Esophagus muscularis mucosa (tissue), 4 donors: ENCODE measurements around the gene SH2D3C. TPM values are rescaled to one million over a fixed set of nuclear protein-coding genes. Genes with fewer than 3 reads are reported as not detected.
"Not testable (repeated sequence)": the region's sequence is repeated elsewhere in the genome, so short reads cannot be mapped to it uniquely, and the experiment has no call there.

Experiments used
- DNase-seq: peaks from one replicate; pipeline ENCODE4 v3.0.0-alpha.2; 2017; ENCODE audit errors: extremely low spot score
- H3K27ac ChIP-seq, 4 donors: fragments of 200-600 bp; sonication (generic); replicated peaks in 1 of 4; 1 replicate in 3 of 4; 2 replicates in 1 of 4; pipeline ENCODE4 v1.5.1; 2016 to 2019; ENCODE audit warnings: mild to moderate bottlenecking in 1 of 4
- H3K27me3 ChIP-seq, 4 donors: fragments of 200-600 bp; sonication (generic); one replicate each; pipeline versions ENCODE4 v1.5.1 to v1.6.0; 2016 to 2019
- H3K36me3 ChIP-seq, 4 donors: fragments of 200-600 bp; sonication (generic); one replicate each; pipeline ENCODE4 v1.5.1; 2016 to 2019
- H3K4me1 ChIP-seq, 4 donors: fragments of 200-600 bp; sonication (generic); one replicate each; pipeline ENCODE4 v1.5.1; 2016 to 2019
- H3K4me3 ChIP-seq, 4 donors: fragments of 200-600 bp; sonication (generic); 1 replicate in 2 of 4; 2 replicates in 2 of 4; pipeline ENCODE4 v1.5.1; 2016 to 2019; ENCODE audit warnings: mild to moderate bottlenecking in 4 of 4, moderate library complexity in 1 of 4
- H3K9me3 ChIP-seq, 4 donors: fragments of 200-600 bp; sonication (generic); 1 replicate in 3 of 4; 2 replicates in 1 of 4; pipeline ENCODE4 v1.5.1; 2016 to 2019
- EP300 ChIP-seq: sonication (generic); formaldehyde crosslinking; IDR thresholded peaks from one replicate; pipeline ENCODE4 v1.6.1; 2017; ENCODE audit warnings: antibody characterized with exemption
- POLR2A ChIP-seq: fragments of 450-650 bp; IDR thresholded peaks from one replicate; pipeline ENCODE4 v1.6.1; 2017; ENCODE audit warnings: antibody characterized with exemption, moderate library complexity, mild to moderate bottlenecking, low read depth
- POLR2AphosphoS5 ChIP-seq, 2 donors: sonication (generic); formaldehyde crosslinking; IDR thresholded peaks; one replicate each; pipeline ENCODE4 v1.6.1; 2017; ENCODE audit warnings: antibody characterized with exemption in 2 of 2
- WGBS: methylation state at CpG from one replicate; pipeline ENCODE4 v1.1.5; 2018; 5-methylcytosine and 5-hydroxymethylcytosine counted together
- intact Hi-C: fragments of 100-400 bp; cut with DNase I; formaldehyde crosslinking; loops from one replicate; pipeline ENCODE4 v1.15.1; 2023
- total RNA-seq, 4 donors: library from RNA; depleted of rRNA; stranded (reverse); fragments of >200 nt; gene quantifications; one replicate each; pipeline versions ENCODE4 v1.1.0 to v1.2.1, GENCODE V29; 2016
- TF ChIP-seq, protein P1 (sequence below), 3 experiments: fragments of 200-600 bp in 2 of 3; fragments of 450-650 bp in 1 of 3; sonication (generic) in 2 of 3; IDR thresholded peaks; one replicate each; pipeline ENCODE4 v1.5.1; 2017 to 2019; ENCODE audit warnings: antibody characterized with exemption in 3 of 3, mild to moderate bottlenecking in 2 of 3, moderate library complexity in 1 of 3

SH2D3C gene
- total RNA-seq, 4 donors from 2014 or later, result 5.0 to 18.1 (median 14.3) TPM

GRCh38 chr9:127785933-127786772 is 7.7 kb upstream of the SH2D3C start, which contains the start of gene CDK9:
CDK9 (plus strand) TSS chr9:127786034; CDS start chr9:127786149, 115 bp downstream.
- intact Hi-C loops, result loop anchor here (1.0 to 5.0 kb wide), 3 partner anchors 51 to 136 kb away; partner anchors contain the start of gene TOR2A
- H3K36me3 ChIP-seq, result peaks cover 40 to 46% (median 43%) of the 10 kb centered on the region in 4 donors
- peaks cover 50 to 58% (median 52%) of the 10 kb centered on the region in 4 donors for H3K4me1 ChIP-seq
- WGBS, result 2% methylated on average over 14 of the region's 75 CpGs
- TF ChIP-seq POLR2A, result peak; percentile 82
- TF ChIP-seq, protein P1, sequence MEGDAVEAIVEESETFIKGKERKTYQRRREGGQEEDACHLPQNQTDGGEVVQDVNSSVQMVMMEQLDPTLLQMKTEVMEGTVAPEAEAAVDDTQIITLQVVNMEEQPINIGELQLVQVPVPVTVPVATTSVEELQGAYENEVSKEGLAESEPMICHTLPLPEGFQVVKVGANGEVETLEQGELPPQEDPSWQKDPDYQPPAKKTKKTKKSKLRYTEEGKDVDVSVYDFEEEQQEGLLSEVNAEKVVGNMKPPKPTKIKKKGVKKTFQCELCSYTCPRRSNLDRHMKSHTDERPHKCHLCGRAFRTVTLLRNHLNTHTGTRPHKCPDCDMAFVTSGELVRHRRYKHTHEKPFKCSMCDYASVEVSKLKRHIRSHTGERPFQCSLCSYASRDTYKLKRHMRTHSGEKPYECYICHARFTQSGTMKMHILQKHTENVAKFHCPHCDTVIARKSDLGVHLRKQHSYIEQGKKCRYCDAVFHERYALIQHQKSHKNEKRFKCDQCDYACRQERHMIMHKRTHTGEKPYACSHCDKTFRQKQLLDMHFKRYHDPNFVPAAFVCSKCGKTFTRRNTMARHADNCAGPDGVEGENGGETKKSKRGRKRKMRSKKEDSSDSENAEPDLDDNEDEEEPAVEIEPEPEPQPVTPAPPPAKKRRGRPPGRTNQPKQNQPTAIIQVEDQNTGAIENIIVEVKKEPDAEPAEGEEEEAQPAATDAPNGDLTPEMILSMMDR (IDR thresholded peaks at IDR 0.05), result no peak
- no peak for TF ChIP-seq EP300
- peak; percentile 81 to 86 for TF ChIP-seq POLR2AphosphoS5 (IDR thresholded peaks at IDR 0.05)
- H3K27me3 ChIP-seq, result no peaks in the 10 kb centered on the region
- peak; percentile 96 for DNase-seq
- peak within 1 kb of the TSS; percentile 92 to 98 (median 97) for H3K27ac ChIP-seq
- peak within 1 kb of the TSS; percentile 73 to 99 (median 87) for H3K4me3 ChIP-seq
- no peaks in the 10 kb centered on the region for H3K9me3 ChIP-seq

GRCh38 chr9:127785023-127785932 is 6.8 kb upstream of the SH2D3C start:
- Histone ChIP-seq H3K27ac (peak overlapping the region; percentile 92 to 98 (median 97)), H3K27me3 (no peaks in the 10 kb centered on the region), H3K4me1 (peaks cover 47 to 58% (median 49%) of the 10 kb centered on the region in 4 donors), H3K9me3 (no peaks in the 10 kb centered on the region), H3K4me3 (peak overlapping the region; percentile 73 to 99 (median 87)), H3K36me3 (peaks cover 31 to 37% (median 34%) of the 10 kb centered on the region in 4 donors)
- DNase-seq, result peak; percentile 97
- intact Hi-C loops, result loop anchor here (1.0 to 5.0 kb wide), 3 partner anchors 50 to 137 kb away; partner anchors contain the start of gene TOR2A
- TF ChIP-seq, protein P1 (IDR thresholded peaks at IDR 0.05), result peak; percentile 94 to 99 (median 99)
- no peak for TF ChIP-seq EP300
- TF ChIP-seq POLR2AphosphoS5 (IDR thresholded peaks at IDR 0.05), result peak in 1 of 2 donors; percentile 45
- 0% methylated on average over 8 of the region's 123 CpGs for WGBS

DNA sequence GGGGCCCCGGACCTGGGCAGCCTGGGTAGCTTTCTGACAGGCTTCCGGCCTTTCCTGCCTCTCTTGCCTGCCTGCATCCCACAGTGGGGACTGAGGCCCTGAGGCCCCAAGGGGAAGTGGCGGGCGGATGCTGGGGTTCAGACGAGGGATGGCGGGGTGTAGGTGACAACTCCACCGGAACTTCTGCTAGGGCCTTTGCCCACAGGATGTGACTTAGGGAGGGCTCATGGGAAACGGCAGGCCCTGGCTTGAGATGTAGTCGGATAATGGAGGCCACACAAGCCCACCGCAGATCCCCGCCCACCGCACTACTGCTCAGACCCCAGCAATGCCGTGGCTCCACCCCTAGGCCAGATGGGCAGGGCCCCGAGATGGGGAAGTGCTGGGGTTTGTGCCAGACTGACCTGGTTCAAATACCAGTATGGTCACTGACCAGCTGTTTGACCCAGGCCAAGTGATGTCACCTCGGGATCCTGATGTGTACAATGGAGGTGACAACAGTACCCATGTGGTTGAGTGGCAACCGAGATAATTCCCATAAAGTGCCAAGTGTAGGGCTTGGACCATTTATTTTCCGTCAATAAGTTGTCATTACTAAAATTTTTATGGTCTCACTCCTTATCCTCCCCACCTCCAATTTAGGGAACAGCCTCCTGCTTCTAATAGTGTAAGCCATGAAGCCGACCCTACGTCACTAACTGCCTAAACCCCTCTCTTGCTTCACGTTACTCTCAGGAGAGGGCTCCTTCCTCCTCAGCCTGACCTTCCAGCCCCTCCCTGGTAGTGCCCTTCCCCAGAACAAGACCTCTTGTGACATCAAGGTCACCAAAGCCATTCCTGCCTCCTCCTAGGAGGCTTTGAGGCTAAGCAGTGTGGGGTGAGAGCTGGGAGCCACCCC is 4.9 kb upstream of the SH2D3C start:
- WGBS, result 62% methylated on average over 18 of the region's 20 CpGs
- no peaks in the 10 kb centered on the region for H3K9me3 ChIP-seq
- H3K27me3 ChIP-seq, result no peaks in the 10 kb centered on the region
- TF ChIP-seq EP300 (no peak), POLR2AphosphoS5 (IDR thresholded peaks at IDR 0.05) (no peak), POLR2A (no peak)
- TF ChIP-seq, protein P1 (IDR thresholded peaks at IDR 0.05), result no peak
- H3K27ac ChIP-seq, result peak overlapping the region; percentile 55 to 98 (median 94)
- peak; percentile 93 for DNase-seq
- peaks cover 39 to 50% (median 48%) of the 10 kb centered on the region in 4 donors for H3K4me1 ChIP-seq
- intact Hi-C loops, result no loop called here
- peaks cover 12 to 18% (median 15%) of the 10 kb centered on the region in 4 donors for H3K36me3 ChIP-seq
- no peak overlapping the region for H3K4me3 ChIP-seq

DNA sequence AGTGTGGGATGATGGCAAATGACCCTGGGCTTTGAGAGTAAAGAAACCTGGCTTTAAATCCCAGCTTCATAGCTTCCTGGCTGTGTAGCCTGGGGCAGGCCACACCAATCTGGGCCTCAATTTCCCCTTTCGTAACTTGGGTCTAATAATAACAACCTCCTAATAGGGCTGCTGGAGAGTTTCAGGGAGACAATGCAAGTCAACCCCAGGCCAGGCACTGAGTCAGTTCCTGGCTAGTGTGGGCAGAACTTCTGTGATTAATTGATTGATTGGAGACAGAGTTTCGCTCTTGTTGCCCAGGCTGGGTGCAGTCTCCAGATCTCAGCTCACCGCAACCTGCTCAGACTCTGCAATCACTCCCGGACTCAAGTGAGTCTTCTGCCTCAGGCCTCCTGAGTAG is 3.3 kb upstream of the SH2D3C start:
- Histone ChIP-seq H3K4me3 (no peak overlapping the region), H3K4me1 (peaks cover 30 to 35% (median 32%) of the 10 kb centered on the region in 4 donors), H3K9me3 (no peaks in the 10 kb centered on the region), H3K36me3 (peaks cover 0 to 3% (median 0%) of the 10 kb centered on the region in 4 donors), H3K27me3 (no peaks in the 10 kb centered on the region), H3K27ac (no peak overlapping the region)
- TF ChIP-seq POLR2A (no peak), EP300 (no peak), POLR2AphosphoS5 (IDR thresholded peaks at IDR 0.05) (no peak)
- TF ChIP-seq, protein P1 (IDR thresholded peaks at IDR 0.05), result no peak
- no peak for DNase-seq
- intact Hi-C loops, result no loop called here
- 87% methylated on average over 4 of the region's 4 CpGs for WGBS

GRCh38 chr9:127780909-127781308 is 2.4 kb upstream of the SH2D3C start:
- H3K27ac ChIP-seq, DNase-seq, H3K36me3 ChIP-seq, H3K4me3 ChIP-seq, H3K27me3 ChIP-seq, intact Hi-C loops, H3K9me3 ChIP-seq: not testable (repeated sequence)
- peaks cover 24 to 29% (median 29%) of the 10 kb centered on the region in 4 donors for H3K4me1 ChIP-seq
- WGBS, result 88% methylated on average over 9 of the region's 9 CpGs
